Testis (tissue), 2 donors: ENCODE measurements around the gene CA7.

Source experiments
- POLR2A ChIP-seq: fragments of 450-650 bp; IDR thresholded peaks from one replicate; pipeline ENCODE4 v1.6.1; 2017; ENCODE audit warnings: antibody characterized with exemption, mild to moderate bottlenecking, moderate library complexity
- TF ChIP-seq, protein P1 (sequence below), 3 experiments: fragments of 450-650 bp in 2 of 3; fragments of 200-600 bp in 1 of 3; sonication (generic) in 1 of 3; IDR thresholded peaks; one replicate each; pipeline ENCODE4 v1.5.1; 2016 to 2019; ENCODE audit warnings: antibody characterized with exemption in 3 of 3, mild to moderate bottlenecking in 2 of 3, moderate library complexity in 1 of 3

DNA sequence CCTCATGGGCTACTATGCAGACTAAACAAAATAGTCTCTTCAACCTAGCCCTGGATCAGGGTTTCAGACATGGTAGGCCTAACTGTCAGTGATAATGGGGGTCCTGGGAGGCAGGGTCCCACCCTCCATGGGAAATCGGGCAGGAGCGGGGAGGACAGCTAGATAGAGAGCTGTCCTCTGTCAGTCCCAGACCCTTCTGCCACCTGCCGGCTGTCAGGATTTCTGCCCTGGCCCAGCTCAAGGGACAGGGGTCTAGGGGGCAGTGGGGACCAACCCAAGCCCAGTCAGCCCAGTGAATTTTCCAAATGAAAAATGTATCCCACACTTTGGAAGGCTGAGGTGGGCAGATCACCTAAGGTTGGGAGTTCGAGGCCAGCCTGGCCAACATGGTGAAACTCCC lies 5.3 kb downstream of the CA7 start:
- TF ChIP-seq, protein P1, sequence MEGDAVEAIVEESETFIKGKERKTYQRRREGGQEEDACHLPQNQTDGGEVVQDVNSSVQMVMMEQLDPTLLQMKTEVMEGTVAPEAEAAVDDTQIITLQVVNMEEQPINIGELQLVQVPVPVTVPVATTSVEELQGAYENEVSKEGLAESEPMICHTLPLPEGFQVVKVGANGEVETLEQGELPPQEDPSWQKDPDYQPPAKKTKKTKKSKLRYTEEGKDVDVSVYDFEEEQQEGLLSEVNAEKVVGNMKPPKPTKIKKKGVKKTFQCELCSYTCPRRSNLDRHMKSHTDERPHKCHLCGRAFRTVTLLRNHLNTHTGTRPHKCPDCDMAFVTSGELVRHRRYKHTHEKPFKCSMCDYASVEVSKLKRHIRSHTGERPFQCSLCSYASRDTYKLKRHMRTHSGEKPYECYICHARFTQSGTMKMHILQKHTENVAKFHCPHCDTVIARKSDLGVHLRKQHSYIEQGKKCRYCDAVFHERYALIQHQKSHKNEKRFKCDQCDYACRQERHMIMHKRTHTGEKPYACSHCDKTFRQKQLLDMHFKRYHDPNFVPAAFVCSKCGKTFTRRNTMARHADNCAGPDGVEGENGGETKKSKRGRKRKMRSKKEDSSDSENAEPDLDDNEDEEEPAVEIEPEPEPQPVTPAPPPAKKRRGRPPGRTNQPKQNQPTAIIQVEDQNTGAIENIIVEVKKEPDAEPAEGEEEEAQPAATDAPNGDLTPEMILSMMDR (IDR thresholded peaks at IDR 0.05), result no peak
- TF ChIP-seq POLR2A, result no peak
